ENCODE measurements around the gene RPS6KA2.
A peak's percentile ranks its signal among the peaks of the same experiment; 100 is the strongest.

RPS6KA2 gene

GRCh38 chr6:166627033-166627874 is at the start of gene RPS6KA2:
Gene RPS6KA2, minus strand, starts transcription at chr6:166627251. Its CDS starts 232 bp downstream, at chr6:166627019.
- DNase-seq = peak; percentile 35

- DNase-seq = no peak
Measured at GRCh38 chr6:166676270-166676860, 49.3 kb upstream of the RPS6KA2 start.

GRCh38 chr6:166675736-166676135 is 48.7 kb upstream of the RPS6KA2 start:
- DNase-seq = no peak

- DNase-seq = no peak
Measured at GRCh38 chr6:166673309-166673708, 46.3 kb upstream of the RPS6KA2 start.

DNA sequence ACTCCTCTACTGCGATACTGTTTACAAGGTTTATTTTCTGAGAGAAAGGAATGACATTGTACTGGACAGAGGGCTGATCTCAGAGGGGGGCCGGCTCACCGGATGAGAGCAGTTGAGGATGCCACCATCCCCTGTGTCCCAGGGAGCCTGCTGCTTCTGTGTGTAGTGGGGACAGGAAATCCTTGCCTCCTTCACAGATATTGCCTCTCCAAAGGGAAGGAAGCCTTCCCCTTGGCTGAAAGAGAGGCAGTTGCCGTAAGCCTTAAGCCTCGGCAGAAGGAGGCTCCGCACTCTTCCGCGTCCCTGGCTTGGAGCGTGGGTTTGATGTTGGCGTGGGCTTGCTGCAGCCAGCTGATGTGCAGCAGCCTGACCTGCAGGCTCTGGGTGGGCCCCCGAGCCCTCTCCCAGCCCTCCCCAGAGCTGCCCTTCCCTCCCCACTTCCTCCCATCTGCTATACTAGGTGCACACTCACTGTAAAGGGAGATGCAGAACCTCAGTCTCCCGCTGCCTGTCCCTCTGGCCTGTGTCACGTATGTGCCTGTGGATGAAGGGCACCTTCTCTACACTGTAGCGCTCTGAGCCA is 45.7 kb upstream of the RPS6KA2 start:
- DNase-seq = no peak

- DNase-seq = no peak
Measured at GRCh38 chr6:166672146-166672545, 45.1 kb upstream of the RPS6KA2 start.

DNA sequence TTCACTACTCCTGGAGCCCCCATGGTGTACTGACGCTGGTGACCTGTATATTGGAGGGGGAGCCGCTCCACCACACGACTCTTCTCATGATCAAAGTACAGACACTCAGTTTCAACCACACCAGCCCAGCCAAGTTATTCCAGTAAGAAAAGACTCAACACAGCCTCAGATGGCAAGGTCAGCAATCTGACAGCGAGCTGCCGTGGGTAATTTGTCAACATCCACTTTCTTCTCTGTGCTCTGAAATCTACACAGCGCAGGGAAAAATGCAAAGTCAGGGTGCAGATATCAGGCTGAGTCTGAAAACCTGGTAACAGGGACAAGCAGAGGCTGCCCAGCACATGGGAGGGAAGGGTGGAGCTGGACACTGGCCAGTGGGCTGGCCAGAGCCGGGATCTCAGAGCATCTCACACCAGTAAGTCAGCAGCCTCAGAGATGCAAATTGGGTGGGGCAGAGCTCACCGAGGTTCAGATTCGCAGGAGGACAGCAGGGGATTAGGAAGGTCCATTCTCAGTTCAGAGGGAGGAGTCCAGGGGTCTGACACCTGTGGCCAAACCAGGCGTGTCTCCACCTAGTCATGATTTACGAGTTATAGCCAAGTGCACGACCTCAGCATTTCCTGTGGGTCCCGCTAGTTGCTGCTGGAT is 44.5 kb upstream of the RPS6KA2 start:
- no peak for DNase-seq

DNA sequence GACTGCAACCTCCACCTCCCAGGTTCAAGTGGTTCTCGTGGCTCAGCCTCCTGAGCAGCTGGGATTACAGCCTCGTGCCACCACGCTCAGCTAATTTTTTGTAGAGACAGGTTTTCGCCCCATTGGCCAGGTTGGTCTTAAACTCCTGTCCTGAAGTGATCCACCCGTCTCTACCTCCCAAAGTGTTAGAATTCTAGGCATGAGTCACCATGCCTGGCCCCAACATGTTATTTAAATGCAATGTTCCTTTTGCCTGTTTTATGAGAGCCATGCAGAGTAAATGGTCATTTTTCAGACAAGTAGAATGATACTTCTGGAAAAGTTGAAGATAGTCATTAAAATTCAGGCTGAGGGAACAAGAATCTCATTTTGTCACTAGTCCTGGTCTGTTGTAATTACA is 43.8 kb upstream of the RPS6KA2 start:
- DNase-seq = no peak

- no peak for DNase-seq
Measured at GRCh38 chr6:166670013-166670412, 43.0 kb upstream of the RPS6KA2 start.

- DNase-seq = no peak
Measured at GRCh38 chr6:166667796-166668610, 41.0 kb upstream of the RPS6KA2 start.

DNA sequence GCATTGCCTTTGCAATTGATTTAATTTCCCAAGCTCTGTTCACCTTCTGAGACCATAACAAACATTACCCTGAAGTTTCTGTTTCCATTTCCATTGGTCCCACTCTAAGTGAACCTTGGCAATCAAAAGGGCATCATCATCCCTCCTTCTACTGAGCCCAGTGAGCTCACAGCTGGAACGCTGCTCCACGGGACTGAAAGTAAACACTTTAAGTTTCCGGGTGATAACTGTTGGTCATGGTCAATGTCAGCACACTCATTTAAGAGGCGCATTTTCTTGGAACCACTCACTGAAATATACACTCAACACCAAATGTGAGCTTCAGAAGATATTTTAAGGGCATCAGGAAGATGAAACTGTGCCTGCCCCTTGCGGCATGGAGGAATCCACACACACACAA is 37.1 kb upstream of the RPS6KA2 start:
- DNase-seq = no peak

GRCh38 chr6:166663568-166663967 is 36.5 kb upstream of the RPS6KA2 start:
- no peak for DNase-seq

- DNase-seq = no peak
Measured at GRCh38 chr6:166662690-166663089, 35.6 kb upstream of the RPS6KA2 start.

- no peak for DNase-seq
Measured at GRCh38 chr6:166661327-166662085, 34.5 kb upstream of the RPS6KA2 start.

DNA sequence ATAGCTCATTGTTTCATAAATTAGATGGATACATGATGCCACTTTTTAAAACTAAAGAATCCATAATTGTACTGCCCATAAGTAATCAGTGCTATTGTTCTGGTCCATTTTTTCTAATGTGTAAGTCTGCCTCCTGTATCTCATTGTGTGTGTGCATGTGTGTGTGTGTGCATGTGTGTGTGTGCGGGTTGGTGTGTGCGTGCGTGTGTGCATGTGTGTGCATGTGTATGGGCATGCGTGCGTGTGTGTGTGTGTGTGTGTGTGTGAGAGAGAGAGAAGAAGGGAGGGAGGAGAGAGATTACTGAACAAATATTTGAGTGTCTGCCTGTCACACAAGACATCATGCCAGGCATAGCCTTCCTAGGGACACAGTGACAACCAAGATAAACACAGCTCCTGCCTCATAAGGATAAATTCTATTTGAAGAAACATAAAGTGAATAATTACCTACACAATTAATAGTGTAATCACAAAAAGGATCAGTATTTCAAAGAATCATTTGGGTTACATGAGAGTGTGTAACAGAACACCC is 33.2 kb upstream of the RPS6KA2 start:
- DNase-seq = no peak

GRCh38 chr6:166659581-166659980 is 32.5 kb upstream of the RPS6KA2 start:
- no peak for DNase-seq

GRCh38 chr6:166658792-166659150 is 31.7 kb upstream of the RPS6KA2 start:
- no peak for DNase-seq

DNA sequence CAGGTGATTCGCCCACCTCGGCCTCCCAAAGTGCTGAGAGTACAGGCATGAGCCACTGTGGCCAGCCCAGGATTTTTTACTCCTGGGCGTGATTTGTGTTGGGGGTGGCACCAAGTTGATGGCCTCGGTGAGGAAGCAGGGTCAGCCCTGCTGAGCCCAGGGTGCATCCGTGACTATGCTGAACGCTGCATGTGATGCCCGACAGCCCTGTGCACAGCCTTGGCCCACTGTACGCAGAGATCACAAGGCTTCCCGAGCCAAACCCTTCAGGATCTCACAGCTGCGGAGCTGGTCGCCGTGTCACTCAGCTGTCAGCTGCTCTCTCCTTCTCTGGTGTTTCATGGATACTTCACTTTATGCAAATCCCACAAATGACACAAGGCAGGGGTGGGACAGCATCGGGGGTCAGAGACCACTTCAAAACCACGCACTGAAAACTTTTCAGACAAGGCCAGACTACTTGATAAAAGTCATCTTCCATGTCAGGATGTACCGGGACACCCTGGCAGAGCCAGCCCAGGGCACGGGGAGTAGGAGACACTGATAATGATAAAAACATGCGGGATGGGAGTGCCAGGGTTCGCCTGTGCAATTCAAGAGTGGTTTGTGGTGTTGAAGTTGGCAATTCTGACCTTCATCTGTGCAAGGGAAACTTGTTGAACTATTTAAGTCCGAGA is 31.2 kb upstream of the RPS6KA2 start:
- no peak for DNase-seq

GRCh38 chr6:166657531-166657930 is 30.5 kb upstream of the RPS6KA2 start:
- DNase-seq = no peak

DNA sequence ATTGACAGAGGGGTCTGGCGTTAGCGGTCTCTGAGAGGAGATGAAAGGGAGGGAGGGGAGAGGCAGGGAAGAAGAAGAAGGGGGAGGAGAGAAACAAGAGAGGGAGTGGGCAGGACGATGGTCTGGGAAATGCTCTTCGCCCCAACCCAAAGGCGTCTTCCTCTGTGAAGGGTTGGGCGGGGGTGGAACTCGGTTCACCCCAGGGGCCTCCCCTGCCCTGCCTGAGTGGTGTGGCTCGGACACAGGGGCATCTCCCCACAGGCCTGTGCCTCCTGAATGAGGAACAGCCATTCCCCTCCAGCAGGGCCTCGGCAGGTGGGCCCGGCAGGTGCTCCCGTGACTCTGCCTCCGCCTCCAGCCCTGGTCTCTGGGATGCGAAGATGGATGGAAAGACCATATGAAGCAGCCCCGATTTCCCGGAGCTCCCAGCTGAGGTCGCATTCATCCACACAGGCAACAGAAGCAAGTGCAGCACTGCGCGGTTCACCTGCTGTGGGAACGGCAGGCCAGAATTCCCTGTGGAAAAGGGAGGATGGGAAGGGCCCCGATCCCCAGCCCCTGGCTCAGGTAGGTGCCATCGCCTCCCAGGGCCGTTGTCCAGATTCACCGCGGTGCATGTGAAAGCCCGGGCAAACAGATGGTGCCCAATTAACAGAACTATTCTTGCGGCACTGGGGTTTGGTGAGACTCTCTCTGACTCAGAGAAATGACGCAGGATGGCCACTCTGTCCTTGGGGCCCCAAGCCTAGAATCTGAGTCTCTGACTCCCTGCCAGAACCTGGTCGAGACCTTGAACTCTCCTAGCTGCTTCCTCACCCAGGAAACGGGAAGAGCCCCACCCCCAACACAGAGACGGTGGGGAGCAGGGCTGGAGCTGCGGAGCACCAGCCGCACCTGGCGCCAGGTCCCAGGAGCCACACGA is 29.4 kb upstream of the RPS6KA2 start:
- DNase-seq = no peak

Data from NCI-H1694 treated with DMSO at 0.1 percent for 48 hours (cell line).